Subcutaneous adipose tissue (tissue), 4 donors: ENCODE measurements around the gene ARPC5L. TPM values are rescaled to one million over a fixed set of nuclear protein-coding genes. Genes with fewer than 3 reads are reported as not detected.

Experiments
- CTCF ChIP-seq: fragments of 450-650 bp; IDR thresholded peaks from one replicate; pipeline ENCODE4 v1.5.1; 2016; ENCODE audit warnings: low read depth, mild to moderate bottlenecking, control low read depth, antibody characterized with exemption, moderate library complexity
- total RNA-seq, 4 donors: library from RNA; depleted of rRNA; stranded (reverse); fragments of >200 nt; gene quantifications; one replicate each; pipeline ENCODE4 v1.1.0, GENCODE V29; 2016

Gene ARPC5L
- total RNA-seq, 4 donors from 2014 or later = 13.8 to 29.2 (median 16.3) TPM

DNA sequence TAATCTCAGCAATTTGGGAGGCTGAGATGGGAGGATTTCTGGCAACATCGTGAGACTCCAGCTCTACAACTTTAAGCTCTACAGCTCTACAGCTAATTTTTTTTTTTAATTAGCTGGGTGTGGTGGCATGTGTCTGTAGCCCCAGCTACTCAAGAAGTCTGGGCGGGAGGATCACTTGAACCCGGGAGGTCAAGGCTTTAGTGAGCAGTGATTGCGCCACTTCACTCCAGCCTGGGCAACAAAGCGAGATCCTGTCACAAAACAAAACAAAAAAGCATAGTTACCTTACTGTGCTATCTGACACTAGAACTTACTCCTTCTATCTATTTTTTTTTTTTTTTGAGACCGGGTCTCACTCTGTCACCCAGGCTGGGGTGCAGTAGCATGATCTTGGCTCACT, 15.0 kb upstream of the ARPC5L start:
- no peak for TF ChIP-seq CTCF

DNA sequence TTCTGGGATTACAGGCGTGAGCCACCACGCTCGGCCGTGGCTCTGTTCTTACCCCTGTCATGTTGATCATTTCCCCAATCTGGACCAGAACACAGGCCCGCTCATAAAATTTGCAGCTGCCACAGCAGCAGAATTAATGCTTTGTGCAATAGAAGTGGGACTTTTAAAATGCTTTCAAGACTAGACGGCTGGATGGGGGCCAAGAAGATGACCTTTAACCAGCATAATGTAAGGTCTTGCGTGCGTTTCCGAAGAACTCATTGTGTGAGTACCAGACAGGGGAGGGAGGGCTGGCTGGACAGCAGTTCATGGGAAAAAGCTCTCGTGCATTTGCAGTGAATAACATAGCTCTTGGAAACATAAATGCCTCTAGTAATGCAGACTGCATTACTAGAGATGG, 12.1 kb upstream of the ARPC5L start:
- TF ChIP-seq CTCF = no peak

DNA sequence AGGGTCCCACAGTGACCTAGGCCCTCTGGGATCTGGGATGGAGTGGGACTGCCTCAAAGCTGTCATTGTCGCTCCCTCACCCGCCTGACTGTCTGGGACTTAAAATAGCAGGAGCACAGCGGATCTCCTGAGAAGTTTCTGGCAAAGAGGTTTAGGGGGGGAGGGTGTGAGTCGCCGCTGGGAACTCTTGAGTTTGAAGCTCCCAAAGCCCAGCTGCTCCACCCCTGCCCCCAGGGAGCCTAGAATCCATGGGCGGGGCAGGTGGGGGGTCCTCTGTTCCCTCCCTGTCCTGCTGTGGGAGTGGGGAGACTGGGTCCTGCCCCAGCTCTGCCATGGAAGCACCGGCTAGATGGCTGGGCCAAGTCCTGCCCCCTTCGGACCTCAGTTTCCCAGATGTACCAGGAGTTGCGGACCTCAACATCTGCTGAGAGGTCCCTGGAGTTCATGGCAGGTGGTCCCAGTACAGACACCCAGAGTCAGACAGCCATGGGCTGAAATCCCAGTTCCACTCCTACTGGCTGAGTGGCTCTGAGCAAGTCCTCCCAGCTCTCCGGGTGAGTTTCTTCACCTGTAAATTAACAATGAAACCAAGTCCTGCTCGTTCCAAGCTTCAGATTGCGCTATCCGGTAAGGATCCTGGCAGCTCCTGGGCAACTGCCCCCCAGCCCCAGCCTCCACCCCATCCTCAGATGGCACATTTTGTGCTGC, 9.7 kb upstream of the ARPC5L start:
- no peak for TF ChIP-seq CTCF

DNA sequence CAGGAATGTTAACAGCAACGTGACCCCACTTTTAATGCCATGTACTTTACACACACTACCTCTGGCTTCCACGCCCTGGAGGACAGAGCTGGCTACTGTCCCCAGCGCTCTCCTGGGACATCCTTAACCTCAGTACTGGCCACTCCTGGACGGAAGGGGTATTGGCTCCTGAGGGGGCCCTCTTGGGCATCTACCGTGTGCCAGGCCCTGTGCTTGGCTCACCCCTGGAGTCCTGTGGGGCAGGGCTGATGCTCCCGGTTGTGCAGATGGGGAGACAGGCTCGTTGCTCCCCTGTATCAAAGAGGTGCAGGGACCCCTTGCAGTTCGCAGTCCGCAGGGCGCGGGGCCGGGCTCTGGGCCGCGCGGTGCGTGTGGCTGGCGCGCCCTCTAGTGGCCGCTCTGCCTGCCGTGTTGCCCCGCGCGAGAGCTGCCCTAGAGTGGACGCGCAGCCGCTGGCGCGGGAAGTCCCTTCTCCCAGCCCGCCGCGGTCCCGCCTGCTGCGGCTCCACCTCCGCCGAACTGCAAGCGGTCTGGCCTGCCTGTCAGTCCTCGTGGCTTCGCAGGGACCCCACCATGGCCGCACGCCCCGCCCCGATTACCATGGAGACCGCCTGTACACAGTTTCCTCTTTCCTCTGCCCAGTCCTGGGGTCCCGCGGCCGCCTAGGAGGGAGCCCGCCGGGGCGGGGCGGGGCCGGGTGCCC, 8.9 kb upstream of the ARPC5L start, which contains the start of gene WDR38:
TSS of gene WDR38 (plus strand) at position 632 of the 703 bp plus-strand sequence. CDS start 72 bp downstream, outside the sequence.
- no peak for TF ChIP-seq CTCF

DNA sequence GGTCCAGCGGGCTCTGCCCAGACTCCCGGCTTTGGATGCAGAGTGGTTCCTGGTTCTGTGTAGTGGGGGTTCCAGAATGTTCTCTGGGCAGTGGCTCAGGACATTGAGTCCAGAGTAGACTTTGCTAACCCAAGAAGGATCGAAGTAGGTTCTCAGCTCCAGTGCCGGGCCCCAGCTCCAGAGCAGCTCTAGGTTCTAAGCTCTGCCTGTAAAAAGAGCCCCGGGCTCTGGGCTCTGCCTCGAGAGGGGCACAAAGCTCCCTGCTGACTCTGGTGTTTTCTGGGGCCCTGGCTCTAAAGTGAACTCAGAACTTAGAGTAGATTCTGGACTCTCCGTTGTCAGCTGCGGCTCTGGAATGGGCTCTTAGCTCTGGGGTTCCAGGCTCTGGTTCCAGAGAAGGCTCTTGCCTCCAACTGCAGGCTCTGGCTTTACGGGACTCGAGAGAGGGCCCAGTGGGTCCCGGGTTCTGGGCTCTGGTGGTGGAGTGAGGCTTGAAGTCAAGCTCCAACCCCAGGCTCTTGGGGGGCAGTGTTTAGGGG, 8.3 kb upstream of the ARPC5L start:
- no peak for TF ChIP-seq CTCF

- no peak for TF ChIP-seq CTCF
Measured at GRCh38 chr9:124854161-124854560, 7.8 kb upstream of the ARPC5L start.

- no peak for TF ChIP-seq CTCF
Measured at GRCh38 chr9:124854822-124855221, 7.1 kb upstream of the ARPC5L start.
